ENCODE data around the gene PAXIP1.

The PAXIP1 gene

GRCh38 chr7:154976844-154977243 is 26.1 kb downstream of the PAXIP1 start:
- Histone ChIP-seq H3K9me3 (ENCODE audit: control insufficient read depth in 5 of 5, low read length in 5 of 5) (no peaks in the 10 kb centered on the region), H3K4me3 (ENCODE audit: low read depth in 1 of 5, low read length in 5 of 5) (no peak overlapping the region), H3K9ac (ENCODE audit: low read length in 5 of 5) (no peak overlapping the region), H3K27me3 (ENCODE audit: control insufficient read depth in 5 of 5, insufficient read depth in 4 of 5, low read length in 5 of 5) (no peaks in the 10 kb centered on the region), H3K36me3 (ENCODE audit: control insufficient read depth in 5 of 5, insufficient read depth in 5 of 5, low read length in 5 of 5) (peaks cover 10 to 32% (median 20%) of the 10 kb centered on the region in 5 donors), H3K27ac (ENCODE audit: low read depth, low read length) (no peak overlapping the region), H3K4me1 (ENCODE audit: control insufficient read depth in 5 of 5, insufficient read depth in 5 of 5, low read length in 5 of 5) (no peaks in the 10 kb centered on the region)

- Histone ChIP-seq H3K4me1 (ENCODE audit: control insufficient read depth in 5 of 5, insufficient read depth in 5 of 5, low read length in 5 of 5) (no peaks in the 10 kb centered on the region), H3K27me3 (ENCODE audit: control insufficient read depth in 5 of 5, insufficient read depth in 4 of 5, low read length in 5 of 5) (no peaks in the 10 kb centered on the region), H3K4me3 (ENCODE audit: low read depth in 1 of 5, low read length in 5 of 5) (no peak overlapping the region), H3K36me3 (ENCODE audit: control insufficient read depth in 5 of 5, insufficient read depth in 5 of 5, low read length in 5 of 5) (peaks cover 13 to 35% (median 23%) of the 10 kb centered on the region in 5 donors), H3K27ac (ENCODE audit: low read depth, low read length) (no peak overlapping the region), H3K9ac (ENCODE audit: low read length in 5 of 5) (no peak overlapping the region), H3K9me3 (ENCODE audit: control insufficient read depth in 5 of 5, low read length in 5 of 5) (no peaks in the 10 kb centered on the region)
Observed at GRCh38 chr7:154975984-154976383, 26.9 kb downstream of the PAXIP1 start.

GRCh38 chr7:154973381-154973780 is 29.5 kb downstream of the PAXIP1 start:
- no peaks in the 10 kb centered on the region for H3K4me1 ChIP-seq (ENCODE audit: control insufficient read depth in 5 of 5, insufficient read depth in 5 of 5, low read length in 5 of 5)
- no peaks in the 10 kb centered on the region for H3K9me3 ChIP-seq (ENCODE audit: control insufficient read depth in 5 of 5, low read length in 5 of 5)
- H3K27ac ChIP-seq (ENCODE audit: low read depth, low read length): no peak overlapping the region
- H3K36me3 ChIP-seq (ENCODE audit: control insufficient read depth in 5 of 5, insufficient read depth in 5 of 5, low read length in 5 of 5): peaks cover 13 to 52% (median 39%) of the 10 kb centered on the region in 5 donors
- no peaks in the 10 kb centered on the region for H3K27me3 ChIP-seq (ENCODE audit: control insufficient read depth in 5 of 5, insufficient read depth in 4 of 5, low read length in 5 of 5)
- H3K9ac ChIP-seq (ENCODE audit: low read length in 5 of 5): no peak overlapping the region
- H3K4me3 ChIP-seq (ENCODE audit: low read depth in 1 of 5, low read length in 5 of 5): no peak overlapping the region

DNA sequence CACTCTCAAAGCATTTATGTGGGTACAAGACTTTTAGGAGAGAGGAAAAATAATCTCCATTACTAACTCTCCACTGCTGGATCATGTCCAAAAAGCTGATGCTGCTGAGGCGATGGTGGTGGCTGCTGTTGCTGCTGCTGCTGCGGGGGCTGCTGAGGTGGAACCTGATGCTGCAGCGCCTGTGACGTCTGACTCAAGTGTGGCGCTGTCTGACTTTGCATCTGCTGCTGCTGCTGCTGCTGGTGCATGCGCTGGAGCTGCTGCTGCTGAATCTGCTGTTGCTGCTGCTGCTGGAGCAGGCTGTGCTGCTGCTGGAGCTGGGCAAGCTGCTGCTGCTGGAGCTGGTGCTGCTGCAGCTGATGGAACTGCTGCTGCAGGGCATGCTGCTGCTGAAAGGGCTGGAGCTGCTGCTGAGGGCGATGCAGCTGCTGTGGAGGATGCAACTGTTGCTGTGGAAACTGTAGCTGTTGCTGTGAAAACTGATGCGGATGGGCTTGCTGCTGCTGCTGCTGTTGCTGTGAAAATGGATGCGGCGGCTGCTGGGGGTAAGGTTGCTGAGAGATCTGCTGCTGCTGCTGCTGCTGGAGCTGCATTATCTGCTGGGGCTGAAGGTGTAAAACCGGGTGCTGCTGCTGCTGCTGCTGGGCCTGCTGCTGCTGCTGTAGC is 34.5 kb downstream of the PAXIP1 start:
- no peaks in the 10 kb centered on the region for H3K27me3 ChIP-seq (ENCODE audit: control insufficient read depth in 5 of 5, insufficient read depth in 4 of 5, low read length in 5 of 5)
- H3K9me3 ChIP-seq (ENCODE audit: control insufficient read depth in 5 of 5, low read length in 5 of 5): no peaks in the 10 kb centered on the region
- H3K4me3 ChIP-seq (ENCODE audit: low read depth in 1 of 5, low read length in 5 of 5): no peak overlapping the region
- H3K4me1 ChIP-seq (ENCODE audit: control insufficient read depth in 5 of 5, insufficient read depth in 5 of 5, low read length in 5 of 5): no peaks in the 10 kb centered on the region
- H3K9ac ChIP-seq (ENCODE audit: low read length in 5 of 5): no peak overlapping the region
- H3K27ac ChIP-seq (ENCODE audit: low read depth, low read length): no peak overlapping the region
- H3K36me3 ChIP-seq (ENCODE audit: control insufficient read depth in 5 of 5, insufficient read depth in 5 of 5, low read length in 5 of 5): peaks cover 21 to 77% (median 56%) of the 10 kb centered on the region in 5 donors

DNA sequence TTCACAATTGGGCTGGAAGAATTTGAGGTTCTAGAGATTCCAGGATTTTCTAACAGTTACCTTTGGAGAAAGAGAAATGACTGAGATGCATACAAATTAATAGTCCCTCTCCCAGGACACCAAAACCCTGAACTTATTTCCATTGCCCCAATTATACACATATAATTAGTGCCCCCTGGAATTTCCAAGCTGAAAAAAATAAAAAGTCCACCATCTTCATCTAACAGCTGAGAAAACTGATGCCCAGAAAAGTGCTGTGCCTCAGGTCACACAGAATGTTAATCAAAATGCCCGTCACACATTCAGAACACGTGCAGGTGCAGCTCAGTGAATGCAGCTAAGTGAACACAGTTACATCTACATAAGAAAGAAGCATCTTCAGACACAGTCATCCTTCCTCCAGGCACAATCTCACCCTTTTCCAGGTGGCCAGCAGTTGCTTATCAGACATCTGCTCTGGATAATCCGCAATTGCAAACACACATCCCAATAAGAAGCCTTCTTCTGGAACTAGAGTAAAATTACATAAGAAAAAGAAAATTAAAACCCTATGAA is 35.4 kb downstream of the PAXIP1 start:
- Histone ChIP-seq H3K4me3 (ENCODE audit: low read depth in 1 of 5, low read length in 5 of 5) (no peak overlapping the region), H3K9ac (ENCODE audit: low read length in 5 of 5) (no peak overlapping the region), H3K9me3 (ENCODE audit: control insufficient read depth in 5 of 5, low read length in 5 of 5) (no peaks in the 10 kb centered on the region), H3K27me3 (ENCODE audit: control insufficient read depth in 5 of 5, insufficient read depth in 4 of 5, low read length in 5 of 5) (no peaks in the 10 kb centered on the region), H3K4me1 (ENCODE audit: control insufficient read depth in 5 of 5, insufficient read depth in 5 of 5, low read length in 5 of 5) (no peaks in the 10 kb centered on the region), H3K27ac (ENCODE audit: low read depth, low read length) (no peak overlapping the region), H3K36me3 (ENCODE audit: control insufficient read depth in 5 of 5, insufficient read depth in 5 of 5, low read length in 5 of 5) (peaks cover 23 to 77% (median 64%) of the 10 kb centered on the region in 5 donors)

DNA sequence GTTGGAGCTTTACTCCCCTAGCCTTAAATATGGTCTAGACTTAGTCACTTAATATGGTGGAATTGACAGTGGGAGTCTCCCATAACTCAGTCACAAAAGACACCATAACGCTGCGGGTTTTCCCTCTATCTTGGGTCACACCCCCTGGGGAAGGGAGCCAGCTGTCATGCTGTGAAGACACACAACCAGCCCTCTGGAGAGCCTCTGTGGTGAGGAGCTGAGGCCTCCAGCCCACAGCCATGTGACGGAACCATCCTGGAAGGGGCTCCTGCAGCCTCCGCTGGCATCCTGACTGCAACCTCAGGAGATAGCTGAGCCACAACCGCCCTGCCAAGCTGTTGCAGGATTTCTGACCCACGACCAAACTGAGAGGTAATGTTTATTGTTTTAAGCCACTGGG is 37.9 kb downstream of the PAXIP1 start:
- Histone ChIP-seq H3K36me3 (ENCODE audit: control insufficient read depth in 5 of 5, insufficient read depth in 5 of 5, low read length in 5 of 5) (peaks cover 30 to 87% (median 76%) of the 10 kb centered on the region in 5 donors), H3K9me3 (ENCODE audit: control insufficient read depth in 5 of 5, low read length in 5 of 5) (no peaks in the 10 kb centered on the region), H3K4me1 (ENCODE audit: control insufficient read depth in 5 of 5, insufficient read depth in 5 of 5, low read length in 5 of 5) (no peaks in the 10 kb centered on the region), H3K27ac (ENCODE audit: low read depth, low read length) (no peak overlapping the region), H3K4me3 (ENCODE audit: low read depth in 1 of 5, low read length in 5 of 5) (no peak overlapping the region), H3K27me3 (ENCODE audit: control insufficient read depth in 5 of 5, insufficient read depth in 4 of 5, low read length in 5 of 5) (no peaks in the 10 kb centered on the region), H3K9ac (ENCODE audit: low read length in 5 of 5) (no peak overlapping the region)

GRCh38 chr7:154960063-154960790 is 42.7 kb downstream of the PAXIP1 start:
- Histone ChIP-seq H3K9ac (ENCODE audit: low read length in 5 of 5) (no peak overlapping the region), H3K9me3 (ENCODE audit: control insufficient read depth in 5 of 5, low read length in 5 of 5) (no peaks in the 10 kb centered on the region), H3K27me3 (ENCODE audit: control insufficient read depth in 5 of 5, insufficient read depth in 4 of 5, low read length in 5 of 5) (no peaks in the 10 kb centered on the region), H3K27ac (ENCODE audit: low read depth, low read length) (no peak overlapping the region), H3K36me3 (ENCODE audit: control insufficient read depth in 5 of 5, insufficient read depth in 5 of 5, low read length in 5 of 5) (peaks cover 44 to 74% (median 58%) of the 10 kb centered on the region in 5 donors), H3K4me3 (ENCODE audit: low read depth in 1 of 5, low read length in 5 of 5) (no peak overlapping the region), H3K4me1 (ENCODE audit: control insufficient read depth in 5 of 5, insufficient read depth in 5 of 5, low read length in 5 of 5) (no peaks in the 10 kb centered on the region)

- H3K9ac ChIP-seq (ENCODE audit: low read length in 5 of 5): no peak overlapping the region
- H3K36me3 ChIP-seq (ENCODE audit: control insufficient read depth in 5 of 5, insufficient read depth in 5 of 5, low read length in 5 of 5): peaks cover 41 to 70% (median 54%) of the 10 kb centered on the region in 5 donors
Observed at GRCh38 chr7:154956427-154956826, 46.5 kb downstream of the PAXIP1 start.

DNA sequence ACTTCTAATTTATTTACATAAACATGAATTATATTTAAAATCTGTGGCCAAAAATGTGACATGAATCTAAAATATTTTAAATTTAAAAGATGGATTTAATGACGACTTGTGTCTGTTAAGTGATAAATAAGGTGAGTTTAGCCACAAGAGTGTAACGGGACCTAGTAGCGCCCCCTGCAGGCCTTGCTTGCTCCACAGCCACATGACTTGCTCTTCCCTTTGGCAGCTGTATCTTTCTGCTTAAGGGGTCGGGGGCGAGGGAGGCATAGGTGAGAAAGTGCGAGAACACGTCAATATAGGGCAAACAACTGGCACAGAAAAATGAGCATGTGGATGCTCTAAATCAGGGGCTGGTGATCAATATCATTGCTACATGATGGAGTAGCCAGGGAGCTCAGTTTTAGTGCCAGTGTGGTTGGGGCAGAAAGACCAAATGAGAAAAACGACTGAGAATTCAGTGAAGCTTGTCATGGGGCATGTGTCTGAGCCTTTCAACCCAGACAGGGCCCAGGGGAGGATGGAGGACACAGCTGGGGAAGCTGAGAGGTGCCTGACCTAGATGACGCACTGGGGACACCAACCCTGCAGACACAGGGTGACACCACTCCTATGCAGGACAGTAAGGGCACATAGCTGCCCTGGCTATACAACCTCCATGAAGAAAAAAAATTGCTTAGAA is 49.8 kb downstream of the PAXIP1 start:
- no peaks in the 10 kb centered on the region for H3K9me3 ChIP-seq (ENCODE audit: control insufficient read depth in 5 of 5, low read length in 5 of 5)
- H3K9ac ChIP-seq (ENCODE audit: low read length in 5 of 5): no peak overlapping the region
- H3K27me3 ChIP-seq (ENCODE audit: control insufficient read depth in 5 of 5, insufficient read depth in 4 of 5, low read length in 5 of 5): no peaks in the 10 kb centered on the region
- peaks cover 23 to 66% (median 37%) of the 10 kb centered on the region in 5 donors for H3K36me3 ChIP-seq (ENCODE audit: control insufficient read depth in 5 of 5, insufficient read depth in 5 of 5, low read length in 5 of 5)
- no peak overlapping the region for H3K4me3 ChIP-seq (ENCODE audit: low read depth in 1 of 5, low read length in 5 of 5)
- H3K4me1 ChIP-seq (ENCODE audit: control insufficient read depth in 5 of 5, insufficient read depth in 5 of 5, low read length in 5 of 5): no peaks in the 10 kb centered on the region
- H3K27ac ChIP-seq (ENCODE audit: low read depth, low read length): no peak overlapping the region

More at GRCh38 chr7:154956427-154956826, 46.5 kb downstream of the PAXIP1 start:
- H3K4me3 ChIP-seq (ENCODE audit: low read depth in 1 of 5, low read length in 5 of 5): no peak overlapping the region
- H3K27me3 ChIP-seq (ENCODE audit: control insufficient read depth in 5 of 5, insufficient read depth in 4 of 5, low read length in 5 of 5): no peaks in the 10 kb centered on the region
- H3K27ac ChIP-seq (ENCODE audit: low read depth, low read length): no peak overlapping the region
- no peaks in the 10 kb centered on the region for H3K9me3 ChIP-seq (ENCODE audit: control insufficient read depth in 5 of 5, low read length in 5 of 5)
- no peaks in the 10 kb centered on the region for H3K4me1 ChIP-seq (ENCODE audit: control insufficient read depth in 5 of 5, insufficient read depth in 5 of 5, low read length in 5 of 5)

- peaks cover 26 to 75% (median 45%) of the 10 kb centered on the region in 5 donors for H3K36me3 ChIP-seq (ENCODE audit: control insufficient read depth in 5 of 5, insufficient read depth in 5 of 5, low read length in 5 of 5)
Observed at GRCh38 chr7:154950960-154951359, 52.0 kb downstream of the PAXIP1 start.

More at GRCh38 chr7:154950960-154951359, 52.0 kb downstream of the PAXIP1 start:
- no peak overlapping the region for H3K4me3 ChIP-seq (ENCODE audit: low read depth in 1 of 5, low read length in 5 of 5)
- no peak overlapping the region for H3K27ac ChIP-seq (ENCODE audit: low read depth, low read length)
- H3K27me3 ChIP-seq (ENCODE audit: control insufficient read depth in 5 of 5, insufficient read depth in 4 of 5, low read length in 5 of 5): no peaks in the 10 kb centered on the region
- no peaks in the 10 kb centered on the region for H3K4me1 ChIP-seq (ENCODE audit: control insufficient read depth in 5 of 5, insufficient read depth in 5 of 5, low read length in 5 of 5)
- no peak overlapping the region for H3K9ac ChIP-seq (ENCODE audit: low read length in 5 of 5)
- no peaks in the 10 kb centered on the region for H3K9me3 ChIP-seq (ENCODE audit: control insufficient read depth in 5 of 5, low read length in 5 of 5)
